Liver (tissue), 9 donors: Measurements from ENCODE around the gene GMPR2. TPM values are rescaled to one million over a fixed set of nuclear protein-coding genes. Genes with fewer than 3 reads are reported as not detected.

ENCODE experiments used
- DNase-seq: peaks from one replicate; pipeline ENCODE4 v3.0.0-alpha.2; 2017; ENCODE audit warnings: low spot score
- H3K27ac ChIP-seq, 2 donors: one replicate each; pipeline ENCODE4 v1.7.0; 2013; ENCODE audit warnings: inconsistent platforms in 2 of 2, low read length in 2 of 2, control low read depth in 1 of 2, low read depth in 1 of 2, mild to moderate bottlenecking in 1 of 2
- H3K27me3 ChIP-seq, 4 donors: one replicate each; pipeline versions ENCODE4 v1.6.1 to v1.7.0; 2013; ENCODE audit warnings: low read length in 3 of 4, inconsistent platforms in 1 of 4, mild to moderate bottlenecking in 1 of 4, moderate library complexity in 1 of 4; ENCODE audit not compliant: control insufficient read depth in 4 of 4, insufficient read depth in 4 of 4
- H3K36me3 ChIP-seq, 4 donors: one replicate each; pipeline versions ENCODE4 v1.6.1 to v1.7.0; 2013; ENCODE audit warnings: low read length in 3 of 4, mild to moderate bottlenecking in 3 of 4, low read depth in 1 of 4, moderate library complexity in 1 of 4; ENCODE audit not compliant: control insufficient read depth in 4 of 4, insufficient read depth in 3 of 4
- H3K4me1 ChIP-seq, 4 donors: one replicate each; pipeline versions ENCODE4 v1.6.1 to v1.7.0; 2013; ENCODE audit warnings: low read length in 3 of 4, mild to moderate bottlenecking in 3 of 4, moderate library complexity in 1 of 4; ENCODE audit not compliant: control insufficient read depth in 4 of 4, insufficient read depth in 4 of 4
- H3K4me3 ChIP-seq, 3 donors: one replicate each; pipeline versions ENCODE4 v1.6.1 to v1.7.0; 2013; ENCODE audit warnings: low read length in 3 of 3, control low read depth in 1 of 3, low read depth in 1 of 3, mild to moderate bottlenecking in 1 of 3
- H3K9ac ChIP-seq, 2 donors: one replicate each; pipeline ENCODE4 v1.7.0; 2013; ENCODE audit warnings: low read length in 2 of 2, mild to moderate bottlenecking in 2 of 2, moderate library complexity in 2 of 2, control low read depth in 1 of 2, low read depth in 1 of 2
- H3K9me3 ChIP-seq, 4 donors: one replicate each; pipeline versions ENCODE4 v1.6.1 to v1.7.0; 2013; ENCODE audit warnings: low read length in 3 of 4; ENCODE audit not compliant: control insufficient read depth in 4 of 4
- EGR1 ChIP-seq, 2 donors: IDR thresholded peaks; 2 replicates each; pipeline ENCODE4 v1.6.1; 2016 to 2018; ENCODE audit warnings: antibody characterized with exemption in 2 of 2, low read depth in 2 of 2
- FOXA2 ChIP-seq: IDR thresholded peaks from 2 replicates; pipeline ENCODE4 v1.6.1; 2016; ENCODE audit warnings: antibody characterized with exemption
- GABPA ChIP-seq, 2 donors: IDR thresholded peaks in 1 of 2; conservative IDR thresholded peaks in 1 of 2; 2 replicates each; pipeline ENCODE4 v1.6.1; 2016; ENCODE audit warnings: antibody characterized with exemption in 2 of 2, mild to moderate bottlenecking in 1 of 2, moderate library complexity in 1 of 2
- HNF4A ChIP-seq, 2 donors: conservative IDR thresholded peaks; 2 replicates each; pipeline ENCODE4 v1.6.1; 2016; ENCODE audit warnings: antibody characterized with exemption in 2 of 2, mild to moderate bottlenecking in 2 of 2
- HNF4G ChIP-seq: IDR thresholded peaks from 2 replicates; pipeline ENCODE4 v1.6.1; 2016; ENCODE audit warnings: antibody characterized with exemption
- JUND ChIP-seq, 2 donors: IDR thresholded peaks; 2 replicates each; pipeline ENCODE4 v1.6.1; 2016; ENCODE audit warnings: antibody characterized with exemption in 2 of 2
- MAX ChIP-seq: IDR thresholded peaks from 2 replicates; pipeline ENCODE4 v1.6.1; 2016; ENCODE audit warnings: antibody characterized with exemption
- NR2F2 ChIP-seq: IDR thresholded peaks from 2 replicates; pipeline ENCODE4 v1.6.1; 2016; ENCODE audit warnings: antibody characterized with exemption
- RAD21 ChIP-seq, 2 donors: IDR thresholded peaks; 2 replicates each; pipeline ENCODE4 v1.6.1; 2016; ENCODE audit warnings: antibody characterized with exemption in 2 of 2, mild to moderate bottlenecking in 2 of 2
- REST ChIP-seq: IDR thresholded peaks from 2 replicates; pipeline ENCODE4 v1.6.1; 2016; ENCODE audit warnings: antibody characterized with exemption, mild to moderate bottlenecking
- RXRA ChIP-seq, 2 donors: IDR thresholded peaks; 2 replicates each; pipeline ENCODE4 v1.6.1; 2017 to 2018; ENCODE audit warnings: antibody characterized with exemption in 2 of 2, mild to moderate bottlenecking in 1 of 2
- SP1 ChIP-seq: IDR thresholded peaks from 2 replicates; pipeline ENCODE4 v1.6.1; 2018; ENCODE audit warnings: antibody characterized with exemption, mild to moderate bottlenecking
- ZBTB33 ChIP-seq: IDR thresholded peaks from 2 replicates; pipeline ENCODE4 v1.6.1; 2016; ENCODE audit warnings: antibody characterized with exemption
- WGBS: extraction: QIAGEN DNeasy Blood & Tissue Kit; methylation state at CpG from one replicate; pipeline ENCODE4 v1.1.7; 2013; 5-methylcytosine and 5-hydroxymethylcytosine counted together
- polyA plus RNA-seq, 2 donors: library from polyadenylated mRNA; stranded (reverse) in 1 of 2; unstranded in 1 of 2; fragments of 200-250 nt in 1 of 2; fragments of >200 nt in 1 of 2; fragmentation: Nextera tagmentation in 1 of 2; extraction: Ambion mirVana in 1 of 2; gene quantifications; one replicate each; pipeline versions ENCODE4 v1.2.1 to v1.2.3, GENCODE V29; 2013 to 2015
- total RNA-seq, 2 donors: library from RNA; depleted of rRNA; stranded (reverse); fragments of >200 nt; gene quantifications; one replicate each; pipeline ENCODE4 v1.2.3, GENCODE V29; 2014
- TF ChIP-seq, protein P1 (sequence below): fragments of 150-350 bp; IDR thresholded peaks from 2 replicates; pipeline ENCODE4 v1.5.1; 2017; ENCODE audit warnings: improper control_type of control experiment, low read depth, low read length; ENCODE audit not compliant: missing input control
- TF ChIP-seq, protein P2 (sequence below): IDR thresholded peaks from 2 replicates; pipeline ENCODE4 v1.6.1; 2016; ENCODE audit warnings: antibody characterized with exemption
- donor health status: healthy.
- donor health status: healthy.
- donor health status: healthy.
- donor health status: healthy.
- donor health status: healthy.

GMPR2 gene
- total and polyA plus RNA-seq, 4 donors = 28.6 to 42.7 (median 32.4) TPM

- Histone ChIP-seq H3K9me3 (no peaks in the 10 kb centered on the region), H3K27ac (no peak within 1 kb of the TSS), H3K36me3 (peaks cover 0 to 34% (median 8%) of the 10 kb centered on the region in 4 donors), H3K27me3 (no peaks in the 10 kb centered on the region), H3K4me3 (no peak within 1 kb of the TSS), H3K4me1 (no peaks in the 10 kb centered on the region), H3K9ac (no peak within 1 kb of the TSS)
- DNase-seq = no peak
- 93% methylated on average over 14 of the region's 14 CpGs for WGBS
- TF ChIP-seq HNF4A (conservative IDR thresholded peaks at IDR 0.05) (no peak), EGR1 (IDR thresholded peaks at IDR 0.05; ENCODE audit: low read depth in 2 of 2) (no peak), RXRA (IDR thresholded peaks at IDR 0.05) (no peak), ZBTB33 (no peak), GABPA (IDR thresholded peaks at IDR 0.05 in 1 of 2, conservative IDR thresholded peaks at IDR 0.05 in 1 of 2) (no peak), HNF4G (no peak), SP1 (no peak), JUND (IDR thresholded peaks at IDR 0.05) (no peak), NR2F2 (no peak), RAD21 (IDR thresholded peaks at IDR 0.05) (no peak), FOXA2 (no peak), REST (no peak), MAX (no peak)
- TF ChIP-seq, protein P1, sequence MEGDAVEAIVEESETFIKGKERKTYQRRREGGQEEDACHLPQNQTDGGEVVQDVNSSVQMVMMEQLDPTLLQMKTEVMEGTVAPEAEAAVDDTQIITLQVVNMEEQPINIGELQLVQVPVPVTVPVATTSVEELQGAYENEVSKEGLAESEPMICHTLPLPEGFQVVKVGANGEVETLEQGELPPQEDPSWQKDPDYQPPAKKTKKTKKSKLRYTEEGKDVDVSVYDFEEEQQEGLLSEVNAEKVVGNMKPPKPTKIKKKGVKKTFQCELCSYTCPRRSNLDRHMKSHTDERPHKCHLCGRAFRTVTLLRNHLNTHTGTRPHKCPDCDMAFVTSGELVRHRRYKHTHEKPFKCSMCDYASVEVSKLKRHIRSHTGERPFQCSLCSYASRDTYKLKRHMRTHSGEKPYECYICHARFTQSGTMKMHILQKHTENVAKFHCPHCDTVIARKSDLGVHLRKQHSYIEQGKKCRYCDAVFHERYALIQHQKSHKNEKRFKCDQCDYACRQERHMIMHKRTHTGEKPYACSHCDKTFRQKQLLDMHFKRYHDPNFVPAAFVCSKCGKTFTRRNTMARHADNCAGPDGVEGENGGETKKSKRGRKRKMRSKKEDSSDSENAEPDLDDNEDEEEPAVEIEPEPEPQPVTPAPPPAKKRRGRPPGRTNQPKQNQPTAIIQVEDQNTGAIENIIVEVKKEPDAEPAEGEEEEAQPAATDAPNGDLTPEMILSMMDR = no peak
Observed at GRCh38 chr14:24262821-24263733, 30.3 kb downstream of the GMPR2 start, which contains the start of gene TGM1. TSS of gene TGM1 (minus strand) at chr14:24263177. CDS start at chr14:24262352, 825 bp downstream.

- H3K4me3 ChIP-seq = no peak overlapping the region
- WGBS = 87% methylated on average over 6 of the region's 6 CpGs
- no peak for DNase-seq
- no peak overlapping the region for H3K27ac ChIP-seq
- no peak overlapping the region for H3K9ac ChIP-seq
- H3K9me3 ChIP-seq = no peaks in the 10 kb centered on the region
- peaks cover 0 to 36% (median 8%) of the 10 kb centered on the region in 4 donors for H3K36me3 ChIP-seq
- H3K4me1 ChIP-seq = no peaks in the 10 kb centered on the region
- no peaks in the 10 kb centered on the region for H3K27me3 ChIP-seq
- no peak for TF ChIP-seq EGR1 (IDR thresholded peaks at IDR 0.05; ENCODE audit: low read depth in 2 of 2)
- no peak for TF ChIP-seq FOXA2
- TF ChIP-seq, protein P2, sequence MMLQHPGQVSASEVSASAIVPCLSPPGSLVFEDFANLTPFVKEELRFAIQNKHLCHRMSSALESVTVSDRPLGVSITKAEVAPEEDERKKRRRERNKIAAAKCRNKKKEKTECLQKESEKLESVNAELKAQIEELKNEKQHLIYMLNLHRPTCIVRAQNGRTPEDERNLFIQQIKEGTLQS = no peak
- no peak for TF ChIP-seq HNF4G
- no peak for TF ChIP-seq HNF4A (conservative IDR thresholded peaks at IDR 0.05)
- TF ChIP-seq, protein P1 = no peak
- no peak for TF ChIP-seq GABPA (IDR thresholded peaks at IDR 0.05 in 1 of 2, conservative IDR thresholded peaks at IDR 0.05 in 1 of 2)
- TF ChIP-seq REST = no peak
Observed at GRCh38 chr14:24263848-24264247, 31.1 kb downstream of the GMPR2 start.
